GM21528 (cell line): Measurements from ENCODE around the gene SPCS3.
"Not testable (repeated sequence)": the region's sequence is repeated elsewhere in the genome, so short reads cannot be mapped to it uniquely, and the experiment has no call there.

Source experiments
- ATAC-seq: cut with Tn5 transposase; IDR thresholded peaks from one replicate; pipeline ENCODE4 v1.9.1; 2021; ENCODE audit warnings: mild to moderate bottlenecking, moderate library complexity; ENCODE audit not compliant: unreplicated experiment, low FRiP score

The SPCS3 gene

DNA sequence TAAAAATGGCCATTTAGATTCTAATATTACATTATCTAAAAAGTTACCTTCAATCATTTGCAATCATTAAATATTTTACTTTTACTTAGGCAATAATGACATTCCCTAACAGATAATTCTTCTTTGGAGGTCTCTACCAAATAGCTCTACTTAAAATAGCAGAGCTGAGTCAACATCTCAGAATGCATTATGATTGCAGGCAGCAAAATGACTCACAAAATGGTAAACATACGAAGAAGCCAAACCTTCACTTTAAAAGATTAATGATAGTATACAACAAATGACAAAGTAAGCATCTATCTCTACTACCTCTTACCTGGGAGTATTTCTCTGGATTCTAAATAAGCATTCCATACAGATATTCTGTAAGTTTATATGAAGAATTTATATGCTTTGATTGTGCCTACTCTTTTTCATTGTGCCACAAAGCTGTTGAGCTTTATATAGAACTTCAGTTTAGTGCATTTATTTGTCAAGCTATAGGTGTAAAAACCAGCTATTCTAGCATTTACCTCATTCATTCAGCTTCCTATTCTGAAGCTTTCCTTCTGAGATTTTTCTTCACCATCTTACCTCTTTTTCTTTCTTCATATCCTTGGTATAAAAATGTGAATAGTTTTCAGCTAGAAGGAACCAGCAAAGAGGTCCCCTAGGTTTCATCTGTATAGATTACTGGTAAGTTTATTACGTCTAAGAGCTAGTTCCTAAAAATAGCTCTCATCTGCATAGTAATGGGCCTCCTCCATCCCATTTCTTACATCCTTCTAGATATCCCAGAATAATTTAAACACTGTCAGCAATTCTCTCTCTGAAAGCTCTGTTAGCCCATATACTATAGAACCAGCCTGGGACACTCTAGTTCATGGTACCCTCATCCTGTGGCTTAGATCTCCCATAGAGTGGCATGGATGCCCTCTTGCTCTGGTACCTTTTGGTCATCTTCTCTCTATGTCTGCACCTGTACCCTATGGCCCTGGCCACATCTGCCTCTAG lies 17.2 kb upstream of the SPCS3 start:
- no peak for ATAC-seq

GRCh38 chr4:176303938-176304337 lies 15.8 kb upstream of the SPCS3 start:
- no peak for ATAC-seq

- ATAC-seq: no peak
Observed at GRCh38 chr4:176306837-176307665, 12.7 kb upstream of the SPCS3 start.

DNA sequence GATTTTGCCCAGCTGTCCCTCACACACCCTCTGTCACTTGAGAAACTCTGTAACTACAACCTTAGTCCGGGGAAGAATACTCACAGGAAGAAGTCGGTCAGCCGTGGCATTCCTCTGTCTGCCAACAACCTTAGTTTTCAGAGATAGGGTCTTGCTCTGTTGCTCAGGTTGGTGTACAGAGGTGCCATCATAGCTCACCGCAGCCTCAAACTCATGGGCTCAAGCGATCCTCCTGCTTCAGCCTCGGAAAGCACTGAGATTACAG lies 12.2 kb upstream of the SPCS3 start:
- no peak for ATAC-seq

- peak; percentile 59 for ATAC-seq
Observed at GRCh38 chr4:176308441-176308840, 11.3 kb upstream of the SPCS3 start.

DNA sequence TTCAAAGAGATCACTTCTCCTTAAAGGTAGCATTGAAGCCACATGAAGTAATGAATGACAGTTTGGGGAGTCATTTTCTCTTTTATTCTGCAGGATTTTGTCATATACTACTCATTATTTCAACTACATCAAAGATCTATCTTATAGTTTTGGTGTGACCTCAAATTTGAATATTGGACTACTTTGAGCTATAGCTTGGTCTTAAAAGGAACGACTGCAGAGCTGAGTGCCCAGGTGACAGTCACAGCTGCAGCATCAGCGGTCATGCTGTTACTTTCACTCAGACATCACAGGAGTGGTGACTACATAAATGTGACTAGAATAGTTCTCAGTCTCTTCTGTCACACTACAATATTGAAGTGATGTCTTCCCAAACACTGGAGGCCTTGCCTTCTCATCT lies 10.7 kb upstream of the SPCS3 start:
- peak; percentile 99 for ATAC-seq

- ATAC-seq: no peak
Observed at GRCh38 chr4:176309772-176310171, 10.0 kb upstream of the SPCS3 start.

DNA sequence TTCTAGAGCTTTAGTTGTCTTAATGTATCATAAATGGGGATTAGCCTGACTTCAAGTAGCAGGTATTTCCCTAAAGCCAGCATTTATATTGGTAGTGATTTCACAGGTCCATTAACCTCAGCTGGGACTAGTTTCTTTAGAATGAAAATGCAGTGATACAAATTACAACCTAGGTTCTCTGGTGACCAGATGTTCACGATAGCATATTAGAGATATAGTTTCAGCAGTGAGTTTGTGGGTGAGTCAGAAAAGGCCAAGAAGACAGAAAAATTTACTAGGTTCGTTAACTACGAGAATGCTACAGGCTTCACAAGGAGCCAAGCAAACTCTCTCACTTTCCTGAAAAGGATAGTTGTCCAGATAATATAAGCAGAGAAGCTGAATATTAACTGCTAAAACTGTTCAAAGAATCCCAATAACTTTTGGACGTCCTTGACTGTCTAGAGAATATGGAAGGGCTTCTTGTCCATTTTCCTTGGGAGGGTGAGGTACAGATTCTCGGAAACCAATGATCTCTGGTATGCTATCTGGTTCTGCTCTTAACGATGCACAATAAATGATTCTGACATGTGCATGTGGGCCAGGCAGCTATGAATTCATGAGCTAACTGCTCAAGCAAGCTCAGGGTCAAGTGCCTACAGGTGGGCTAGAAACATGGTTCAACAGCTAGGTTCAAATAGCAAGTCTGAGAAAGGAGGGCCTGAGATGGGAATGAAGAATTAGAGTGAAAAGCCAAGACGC lies 6.0 kb upstream of the SPCS3 start:
- ATAC-seq: no peak

GRCh38 chr4:176319151-176319703 lies 539 bp upstream of the SPCS3 start:
- ATAC-seq: no peak

DNA sequence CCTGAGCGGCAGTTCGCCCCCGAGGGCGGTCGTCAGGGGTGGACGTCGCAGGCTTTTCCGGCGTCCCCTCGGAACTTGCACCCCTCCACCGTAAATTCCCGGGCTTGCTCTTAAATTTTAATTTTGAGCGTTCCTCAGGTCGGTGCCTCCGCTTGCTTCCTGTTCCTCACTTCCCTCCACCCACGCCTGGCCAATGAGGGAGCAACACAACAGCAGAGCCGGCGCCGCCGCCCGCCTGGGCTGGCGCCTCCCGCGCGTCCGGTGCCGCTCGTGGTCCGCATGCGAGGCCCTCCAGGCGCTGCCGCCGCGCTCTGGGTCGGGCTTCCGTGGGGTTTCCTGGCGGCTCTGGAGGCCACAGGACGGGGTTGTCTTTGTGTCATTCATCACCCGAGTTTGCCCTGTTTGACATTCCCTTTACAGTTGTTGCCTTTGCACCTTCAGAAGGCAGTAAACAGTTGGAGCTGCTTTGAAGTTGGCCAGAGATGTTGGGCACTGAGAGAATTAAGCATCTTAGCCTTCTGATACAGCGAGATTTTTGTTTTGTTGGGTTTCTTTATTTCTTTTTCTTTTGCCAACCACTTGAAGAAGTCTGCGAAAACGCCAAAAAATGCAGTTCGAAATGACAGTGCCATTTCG lies 692 bp downstream of the SPCS3 start:
- ATAC-seq: peak; percentile 86

DNA sequence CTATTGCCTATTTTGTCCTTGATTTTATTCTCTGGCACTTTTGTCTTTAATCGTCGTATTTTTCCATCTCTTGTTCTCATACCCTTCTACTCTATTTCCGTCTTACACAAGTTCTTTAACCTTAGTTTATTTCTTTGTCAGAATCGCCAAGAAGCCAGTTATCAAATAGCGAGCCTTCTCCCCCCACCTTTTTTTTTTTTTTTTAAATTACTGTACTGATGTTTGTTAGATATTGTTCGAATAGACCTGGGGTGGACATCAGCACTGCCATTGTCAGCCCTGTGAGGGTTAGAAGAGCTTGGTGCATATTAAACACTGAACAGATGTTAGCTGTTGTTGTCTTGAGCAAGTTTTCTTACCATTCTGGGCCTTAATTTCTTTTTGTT lies 1.2 kb downstream of the SPCS3 start:
- no peak for ATAC-seq

DNA sequence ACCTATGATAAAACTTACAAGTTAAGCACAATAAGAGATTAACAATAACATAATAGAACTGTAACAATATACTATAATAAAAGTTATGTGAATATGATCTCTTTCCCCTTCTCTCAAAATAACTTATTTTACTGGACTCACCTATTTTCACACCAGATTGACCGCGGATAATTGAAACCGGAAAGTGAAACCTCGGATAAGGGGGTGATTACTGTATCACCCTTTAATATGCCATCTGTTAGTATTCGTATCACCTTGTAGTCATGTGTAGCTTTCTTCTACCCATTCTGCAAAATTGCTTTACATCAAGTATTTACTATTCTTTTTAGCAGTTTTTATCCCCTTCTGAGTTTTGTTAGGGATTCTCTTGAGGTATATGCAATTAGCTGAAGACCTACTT lies 1.8 kb downstream of the SPCS3 start:
- ATAC-seq: no peak

DNA sequence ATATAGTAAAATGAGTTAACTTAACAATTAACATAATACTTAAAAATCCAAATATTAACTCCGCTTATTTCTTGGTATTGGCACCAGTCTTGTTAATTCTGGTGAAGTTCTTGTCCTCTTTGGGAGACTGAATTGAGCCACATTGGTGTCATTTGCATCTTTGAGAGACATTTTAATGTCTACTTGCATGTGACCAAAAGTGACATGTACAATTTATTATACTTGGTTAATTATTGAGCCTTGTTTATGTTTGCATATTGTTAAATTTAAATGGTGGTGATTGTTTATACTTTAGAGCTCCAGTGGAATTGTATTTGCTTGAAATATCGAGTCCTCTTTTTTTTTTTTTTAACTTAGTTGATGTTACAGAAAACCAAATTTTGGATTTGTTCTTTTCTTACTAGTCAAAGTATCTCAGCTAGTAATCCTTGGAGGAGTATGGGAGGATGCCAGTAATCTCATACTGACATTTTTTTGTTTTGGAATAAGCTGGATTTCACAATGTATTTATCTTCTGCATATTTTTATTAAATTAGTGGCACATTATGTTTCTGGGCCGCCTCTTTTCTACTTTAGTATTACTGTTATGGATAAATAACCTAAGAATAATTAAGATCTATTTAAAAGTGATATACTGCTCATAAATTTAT lies 3.9 kb downstream of the SPCS3 start:
- ATAC-seq: no peak

DNA sequence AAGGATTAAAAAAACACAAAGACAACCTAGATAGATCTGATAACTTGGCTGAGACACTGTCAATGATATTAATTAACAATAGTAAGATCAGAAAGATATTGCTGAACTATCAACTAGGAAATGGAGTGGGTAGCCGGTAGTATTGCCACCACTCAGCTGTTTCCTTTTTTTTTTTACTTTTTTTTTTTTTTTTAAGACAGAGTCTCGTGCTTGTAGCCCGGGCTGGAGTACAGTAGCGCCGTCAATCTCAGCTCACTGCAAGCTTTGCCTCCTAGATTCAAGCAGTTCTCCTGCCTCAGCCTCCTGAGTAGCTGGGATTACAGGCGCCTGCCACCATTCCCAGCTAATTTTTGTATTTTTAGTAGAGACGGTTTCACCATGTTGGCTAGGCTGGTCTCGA lies 5.1 kb downstream of the SPCS3 start:
- ATAC-seq: not testable (repeated sequence)

- ATAC-seq: no peak
Observed at GRCh38 chr4:176333076-176333475, 13.3 kb downstream of the SPCS3 start.

DNA sequence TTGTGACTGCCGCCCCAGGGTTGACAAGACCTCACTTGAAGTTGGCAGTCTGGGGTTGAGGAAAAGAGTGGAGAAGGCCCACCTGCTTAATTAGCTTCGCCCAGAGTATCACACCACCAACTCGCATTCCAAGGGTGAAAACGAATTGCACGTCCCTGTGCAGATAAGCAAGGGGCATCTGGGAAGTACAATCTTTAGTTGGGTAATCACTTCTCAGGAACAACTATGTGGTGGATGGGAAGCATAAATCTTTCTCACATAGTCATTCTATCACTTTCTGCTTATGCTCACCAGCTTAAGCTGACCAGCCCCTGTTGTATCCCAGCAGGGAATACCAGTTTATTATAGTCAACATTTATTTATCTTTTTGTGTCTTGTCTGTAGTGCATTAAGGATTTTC lies 14.3 kb downstream of the SPCS3 start:
- ATAC-seq: no peak

- ATAC-seq: no peak
Observed at GRCh38 chr4:176335421-176335820, 15.7 kb downstream of the SPCS3 start.

DNA sequence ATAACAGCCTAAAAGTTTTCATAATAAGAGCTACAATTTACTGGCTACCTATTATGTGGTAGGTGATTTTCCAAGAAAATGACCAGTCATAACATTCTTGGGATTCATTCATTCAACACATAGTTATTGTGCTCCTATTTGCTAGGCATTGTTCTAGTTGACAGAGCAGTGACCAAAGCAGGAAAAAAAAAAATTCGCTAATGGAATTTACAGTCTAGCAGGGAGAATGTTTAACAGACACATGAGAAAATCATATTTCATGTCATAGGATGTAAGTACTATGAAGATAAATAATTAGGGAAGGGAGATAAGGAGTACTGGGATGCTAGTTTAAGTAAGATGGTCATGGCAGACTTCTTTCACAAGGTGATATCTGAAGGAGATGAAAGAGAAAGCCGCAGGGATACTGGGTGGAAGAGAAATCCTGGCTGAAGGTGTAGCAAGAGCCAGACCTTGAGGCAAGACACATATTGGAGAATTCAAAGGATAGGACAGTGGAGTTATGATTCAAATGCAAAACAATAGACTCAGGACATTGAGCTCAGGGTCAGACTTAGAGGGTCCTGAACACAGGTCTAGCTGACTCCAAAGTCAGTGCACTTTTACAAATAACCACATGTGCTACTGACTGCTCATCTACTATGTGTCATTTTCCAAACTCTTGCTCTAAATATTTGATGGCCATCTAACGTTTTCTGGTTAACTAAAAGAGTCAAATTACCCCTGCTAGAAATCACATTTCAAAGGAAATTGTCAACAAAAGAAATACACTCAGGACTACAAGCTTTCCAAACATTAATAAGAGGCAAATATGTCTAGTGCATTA lies 20.4 kb downstream of the SPCS3 start:
- no peak for ATAC-seq
